GM12892 (cell line): ENCODE measurements around the gene PPP1R14C.

Source experiments
- POLR2A ChIP-seq: IDR thresholded peaks from 2 replicates; pipeline ENCODE4 v1.6.1; 2011; ENCODE audit warnings: low read depth, low read length, control low read depth
- POLR2AphosphoS5 ChIP-seq: IDR thresholded peaks from 2 replicates; pipeline ENCODE4 v1.6.1; 2011; ENCODE audit warnings: low read depth, low read length, control low read depth

DNA sequence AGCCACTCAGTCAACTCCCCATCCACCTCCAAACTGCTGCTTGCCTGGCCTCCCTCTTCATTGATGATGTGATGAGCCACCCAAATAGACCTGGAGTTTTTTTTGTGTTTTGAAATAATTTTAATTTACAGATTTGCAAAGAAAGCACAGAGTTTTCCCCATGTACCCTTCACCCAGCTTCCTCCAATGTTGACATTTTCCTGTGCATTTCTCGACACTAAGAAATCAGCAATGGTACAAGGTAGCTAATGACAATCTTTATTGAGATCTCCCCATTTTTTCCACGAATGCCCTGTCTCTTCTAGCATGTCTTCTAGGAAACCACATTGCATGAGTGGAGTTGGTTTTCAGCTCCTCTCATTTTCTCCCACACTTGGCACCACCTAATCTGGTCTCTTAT is 30.1 kb downstream of the PPP1R14C start:
- TF ChIP-seq POLR2A, result no peak
- TF ChIP-seq POLR2AphosphoS5, result no peak
